HG03571 (cell line): ENCODE measurements around the gene NCAM2.

Source experiments
- ATAC-seq: cut with Tn5 transposase; IDR thresholded peaks from one replicate; pipeline ENCODE4 v1.9.1; 2021; ENCODE audit not compliant: unreplicated experiment

The NCAM2 gene

DNA sequence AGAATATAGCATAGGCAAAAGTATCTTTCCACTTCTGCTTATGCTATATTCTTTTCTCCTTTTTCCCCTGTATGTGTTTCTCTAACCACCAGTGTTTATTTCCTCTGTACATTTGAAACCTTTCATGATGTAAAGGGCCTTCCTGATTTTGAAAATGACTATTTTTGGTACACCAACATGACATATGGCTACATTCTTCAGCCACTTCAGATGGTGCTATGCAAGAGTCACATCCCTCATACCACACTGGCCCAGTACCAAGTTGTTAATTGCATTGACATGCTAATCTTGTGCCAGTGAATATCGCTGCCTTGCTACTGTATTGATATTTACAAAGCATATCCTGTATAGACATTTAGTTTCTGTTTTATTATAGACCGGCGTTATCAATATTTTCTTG lies 408.7 kb downstream of the NCAM2 start:
- no peak for ATAC-seq

DNA sequence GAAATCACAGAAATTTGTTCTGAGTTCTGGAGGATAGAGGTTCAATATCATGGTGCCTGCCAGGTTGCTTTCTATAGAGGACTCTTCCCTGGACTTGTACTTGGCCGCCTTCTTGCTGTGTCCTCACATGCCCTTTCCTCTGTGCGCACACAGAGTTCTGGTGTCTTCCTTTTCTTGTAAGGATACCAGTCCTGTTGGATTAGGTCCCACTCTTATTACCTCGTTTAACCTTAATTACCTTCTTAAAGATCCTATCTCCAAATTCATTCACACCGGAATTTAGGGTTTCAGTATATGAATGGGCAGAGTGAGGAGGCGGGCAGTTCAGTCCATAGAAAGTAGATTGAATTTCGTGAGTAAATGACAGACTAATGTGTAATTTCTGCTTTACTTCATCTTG lies 413.9 kb downstream of the NCAM2 start:
- no peak for ATAC-seq

DNA sequence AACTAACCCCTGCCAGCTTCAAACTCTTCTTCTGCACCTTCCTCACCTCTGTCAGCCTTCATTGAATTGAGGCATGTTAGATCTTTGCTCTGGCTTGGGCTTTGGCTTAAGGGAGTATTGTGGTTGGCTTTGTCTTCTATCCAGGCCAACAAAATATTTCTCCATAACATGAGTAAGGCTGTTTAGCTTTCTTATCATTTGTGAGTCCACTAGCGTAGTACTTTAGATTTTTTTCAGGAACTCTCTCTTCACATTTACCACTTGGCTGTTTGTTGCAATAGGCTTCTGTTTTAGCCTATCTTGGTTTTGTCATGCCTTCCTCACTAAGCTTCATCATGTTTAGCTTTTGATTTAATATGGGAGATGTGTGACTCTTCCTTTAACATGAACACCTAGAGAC lies 417.5 kb downstream of the NCAM2 start:
- ATAC-seq, result no peak

DNA sequence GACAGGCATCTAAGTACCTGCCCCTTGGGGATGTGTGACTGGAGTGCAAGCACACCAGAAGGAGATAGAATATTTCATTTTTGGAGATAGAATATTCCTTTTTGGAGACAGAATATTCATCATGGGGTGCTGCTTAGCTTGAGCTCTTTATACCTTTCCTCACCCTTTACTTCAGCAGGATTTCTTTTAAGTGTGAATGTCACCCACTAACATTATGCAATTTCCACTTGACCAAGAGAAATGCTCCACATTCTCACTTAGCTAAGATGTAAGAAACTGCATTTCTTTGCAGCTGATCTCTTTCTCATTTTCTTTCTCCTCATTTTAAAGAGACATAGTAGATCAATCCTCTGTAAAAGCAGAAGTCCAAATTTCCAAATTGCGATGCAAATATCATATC lies 436.7 kb downstream of the NCAM2 start:
- ATAC-seq, result no peak

DNA sequence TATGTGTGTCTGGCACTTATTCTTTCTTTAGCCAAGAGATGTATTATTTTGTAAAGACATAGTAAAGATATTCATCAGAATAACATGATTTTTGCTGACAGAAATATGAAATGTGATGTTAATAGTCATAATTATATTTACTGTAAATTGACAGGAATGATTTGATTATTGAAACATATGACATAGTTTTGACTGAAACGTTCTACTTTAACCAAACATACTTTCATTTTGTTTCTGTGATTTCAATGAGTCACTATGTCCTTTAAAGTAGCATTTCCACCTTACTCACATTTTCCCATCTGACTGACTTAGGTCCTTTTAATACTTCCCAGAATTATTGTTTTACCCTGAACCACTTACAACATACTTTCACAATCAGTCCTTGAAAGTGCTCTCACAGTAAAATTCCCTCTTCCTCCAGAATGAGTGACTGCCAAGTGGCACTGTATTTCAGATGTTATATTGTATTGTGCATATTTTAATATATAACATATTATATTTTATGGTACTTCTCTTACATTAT lies 437.9 kb downstream of the NCAM2 start:
- no peak for ATAC-seq

DNA sequence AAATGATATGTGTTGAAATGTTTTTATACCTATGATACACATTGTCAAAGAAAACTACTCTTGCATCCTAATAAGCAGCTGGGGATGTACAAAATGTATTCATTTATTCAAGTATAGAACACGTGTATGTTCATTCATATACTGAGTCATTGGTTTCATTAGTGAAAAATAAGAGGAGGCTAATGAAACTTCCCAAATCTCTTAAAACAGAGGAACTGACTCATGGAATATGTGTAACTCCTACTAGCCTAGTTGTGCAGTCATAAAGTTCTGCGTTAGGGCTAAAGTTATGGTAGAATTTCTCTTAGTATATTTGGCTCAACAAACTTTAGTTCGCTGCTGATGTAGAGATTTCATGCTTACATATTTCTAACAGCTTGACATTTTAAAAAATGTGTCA lies 441.6 kb downstream of the NCAM2 start:
- ATAC-seq, result no peak

DNA sequence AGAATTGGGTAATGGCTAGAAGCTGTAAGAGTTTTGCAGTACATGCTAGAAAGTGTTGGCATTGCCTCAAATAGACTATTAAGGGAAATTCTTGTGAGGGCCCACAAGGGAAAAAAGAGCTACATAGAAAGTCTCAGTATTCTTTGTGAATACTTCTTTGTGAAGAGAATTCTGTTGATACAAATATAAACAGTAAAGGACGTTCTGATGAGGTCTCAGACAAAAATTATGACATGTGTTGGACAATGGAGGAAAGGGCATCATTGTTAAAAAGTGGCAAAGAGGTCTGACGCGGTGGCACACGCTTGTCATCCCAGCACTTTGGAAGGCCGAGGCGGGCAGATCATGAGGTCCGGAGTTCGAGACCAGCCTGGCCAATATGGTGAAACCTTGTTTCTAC lies 458.9 kb downstream of the NCAM2 start:
- no peak for ATAC-seq

DNA sequence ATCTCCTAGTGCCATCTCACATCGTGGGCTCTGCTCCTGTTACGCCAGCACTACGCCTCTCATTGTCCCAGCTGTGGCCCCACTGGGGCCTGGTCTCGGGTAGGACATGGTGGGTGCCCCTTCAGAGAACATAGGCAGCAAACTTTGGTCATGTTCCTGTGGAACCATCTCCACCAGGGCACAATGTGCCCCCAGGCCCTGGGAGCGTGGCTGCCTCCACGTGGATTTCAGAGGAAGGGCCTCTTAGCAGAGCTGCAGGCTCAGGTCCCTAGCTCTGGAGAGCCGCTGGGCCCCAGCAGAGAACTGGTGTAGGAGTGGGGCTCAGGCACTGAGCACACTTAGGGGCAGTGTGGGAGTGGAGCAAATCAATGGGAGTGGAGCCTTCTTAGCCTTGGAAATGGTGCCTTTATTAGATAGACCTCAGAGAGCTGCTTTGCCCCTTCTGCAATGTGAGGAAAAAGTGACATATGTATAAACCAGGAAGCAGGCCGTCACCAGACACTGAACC lies 460.0 kb downstream of the NCAM2 start:
- ATAC-seq, result no peak

DNA sequence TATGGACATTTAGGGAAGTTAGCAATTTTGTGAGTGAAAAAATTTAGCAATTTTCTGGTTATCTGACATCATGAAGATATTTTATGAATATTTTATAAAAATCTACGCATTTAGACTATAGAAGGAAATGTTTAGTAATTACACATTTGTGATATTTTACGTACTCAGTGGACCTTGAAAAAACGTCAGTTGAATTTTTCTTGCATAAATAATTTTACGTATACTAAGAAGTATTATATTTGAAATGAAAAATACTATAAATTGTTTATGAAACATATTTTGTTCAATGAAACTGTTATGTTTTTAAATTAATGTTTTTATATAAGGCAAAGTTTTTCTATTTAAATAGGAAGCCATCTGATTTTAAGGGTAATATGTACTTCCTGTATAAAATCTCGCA lies 462.8 kb downstream of the NCAM2 start:
- ATAC-seq, result no peak

DNA sequence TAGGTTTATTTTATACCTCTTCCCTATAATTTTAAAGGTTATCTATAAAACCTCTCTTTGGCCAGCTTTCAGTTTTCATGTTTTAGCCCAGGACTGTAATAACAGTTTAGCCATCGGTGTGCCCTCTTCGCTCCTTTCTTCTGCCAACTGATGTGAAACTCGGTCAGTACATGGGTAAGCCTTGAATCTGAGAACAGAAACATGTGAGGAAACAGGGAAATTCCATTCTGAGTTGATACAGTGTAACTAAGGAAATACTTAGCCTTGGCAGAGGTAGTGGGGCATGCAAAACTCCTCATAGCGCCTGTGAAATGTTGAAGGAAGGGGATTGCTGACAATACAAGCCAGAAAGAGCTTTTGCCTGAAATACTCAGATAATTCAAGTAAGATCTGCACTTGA lies 465.2 kb downstream of the NCAM2 start:
- ATAC-seq, result no peak

DNA sequence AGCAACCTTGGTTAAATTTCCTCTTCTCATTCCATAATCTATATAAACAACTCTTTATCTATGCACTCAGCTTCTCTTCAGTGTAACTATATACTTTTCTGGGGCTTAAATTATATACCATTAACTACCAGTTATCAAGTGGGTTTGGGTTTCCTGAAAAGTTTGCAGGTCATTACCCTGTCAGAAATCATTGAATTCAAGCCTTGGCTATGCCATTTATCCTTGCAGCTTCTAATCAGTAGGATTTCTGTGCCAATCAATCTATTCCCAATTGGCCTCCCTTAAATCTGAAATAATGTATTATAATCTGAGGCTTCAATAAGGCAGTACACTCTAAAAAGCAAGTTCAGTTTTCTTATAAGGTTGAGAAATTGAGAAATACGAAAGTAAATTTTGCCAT lies 466.5 kb downstream of the NCAM2 start:
- ATAC-seq, result no peak

DNA sequence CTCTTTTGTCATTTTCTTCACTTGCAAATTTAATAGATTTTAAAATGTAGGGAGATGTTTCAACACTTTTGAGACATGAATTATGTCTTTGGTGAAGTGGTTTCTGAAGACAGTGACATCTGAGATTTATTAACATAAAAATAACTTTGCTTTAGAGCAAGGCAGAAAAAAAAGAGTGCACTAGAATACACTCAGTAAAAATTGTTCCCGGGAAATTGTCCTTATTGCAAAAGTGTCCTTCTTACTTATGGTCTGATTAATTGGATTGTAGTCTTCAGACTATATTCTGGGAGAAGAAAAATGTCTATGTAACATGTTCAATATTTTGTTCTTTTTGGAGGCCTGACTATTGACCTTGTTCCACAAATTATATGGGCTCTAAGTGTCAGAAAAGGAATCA lies 468.5 kb downstream of the NCAM2 start:
- no peak for ATAC-seq

DNA sequence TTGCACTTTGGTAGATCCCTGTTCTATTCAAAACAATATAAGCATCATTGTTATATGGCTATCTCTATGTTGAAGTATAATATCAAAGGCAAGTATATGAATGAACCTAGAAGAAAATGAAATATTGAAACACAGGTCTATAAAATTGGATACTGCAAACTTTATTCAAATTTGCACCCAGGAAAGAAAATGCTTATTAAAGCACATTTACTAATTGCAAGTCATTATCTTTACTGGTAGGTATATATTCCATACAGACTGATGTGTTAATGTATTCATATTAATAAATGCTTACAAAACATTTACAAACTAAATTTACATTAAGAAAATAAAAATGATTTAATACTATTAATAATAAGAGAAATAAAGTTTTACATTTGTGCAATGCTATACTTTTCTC lies 469.8 kb downstream of the NCAM2 start:
- ATAC-seq, result no peak

DNA sequence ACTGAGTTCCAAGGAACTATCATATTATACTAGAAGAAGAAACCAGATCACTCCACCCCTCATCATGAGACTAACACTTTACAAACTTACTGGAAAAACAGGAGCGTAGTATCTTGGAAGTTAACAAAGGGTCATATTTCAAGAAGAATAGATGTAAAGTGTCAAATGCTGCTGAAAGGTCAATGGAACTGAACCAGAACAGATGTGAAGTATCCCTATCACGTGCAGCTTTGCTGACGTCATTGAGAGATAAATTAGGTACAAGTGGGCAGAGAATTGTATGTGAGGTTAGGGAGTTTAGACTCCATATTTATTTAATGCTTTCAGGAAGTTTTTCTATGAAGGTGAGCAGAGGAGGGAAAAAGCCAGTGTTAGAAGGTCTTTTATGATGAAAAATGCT lies 483.0 kb downstream of the NCAM2 start:
- no peak for ATAC-seq

DNA sequence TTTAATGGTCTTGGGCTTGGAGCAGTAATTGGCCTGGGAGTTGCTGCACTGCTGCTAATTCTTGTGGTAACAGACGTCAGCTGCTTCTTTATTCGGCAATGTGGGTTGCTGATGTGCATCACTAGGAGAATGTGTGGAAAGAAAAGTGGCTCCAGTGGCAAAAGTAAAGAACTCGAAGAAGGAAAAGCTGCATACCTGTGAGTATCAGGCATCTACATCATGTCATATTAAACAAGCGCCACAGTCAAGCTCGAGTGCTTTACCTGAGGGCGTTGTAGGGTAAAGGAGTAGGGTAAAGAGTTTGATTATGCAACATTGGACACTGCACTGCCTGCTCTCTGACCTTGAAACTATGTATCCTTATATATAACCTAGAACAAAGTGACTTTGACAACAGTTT lies 510.6 kb downstream of the NCAM2 start:
- ATAC-seq, result no peak

DNA sequence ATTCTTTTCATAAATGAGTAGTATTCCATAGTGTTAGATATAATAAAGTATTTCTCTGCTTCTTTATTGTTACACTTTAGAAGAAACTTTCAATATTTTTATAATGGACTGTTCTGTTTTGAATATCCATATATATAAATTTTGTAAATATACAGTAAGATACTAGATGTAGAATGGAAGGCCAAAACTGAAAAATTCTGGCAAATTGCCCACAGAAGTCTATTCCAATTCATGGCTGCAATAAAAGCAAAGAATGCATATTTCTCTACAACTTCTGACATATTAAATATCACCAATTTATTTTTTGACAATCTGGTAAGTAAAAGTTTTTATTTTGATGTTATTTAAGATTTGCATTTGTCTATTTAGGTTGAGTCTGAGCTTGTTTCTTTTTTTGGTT lies 532.5 kb downstream of the NCAM2 start:
- no peak for ATAC-seq

DNA sequence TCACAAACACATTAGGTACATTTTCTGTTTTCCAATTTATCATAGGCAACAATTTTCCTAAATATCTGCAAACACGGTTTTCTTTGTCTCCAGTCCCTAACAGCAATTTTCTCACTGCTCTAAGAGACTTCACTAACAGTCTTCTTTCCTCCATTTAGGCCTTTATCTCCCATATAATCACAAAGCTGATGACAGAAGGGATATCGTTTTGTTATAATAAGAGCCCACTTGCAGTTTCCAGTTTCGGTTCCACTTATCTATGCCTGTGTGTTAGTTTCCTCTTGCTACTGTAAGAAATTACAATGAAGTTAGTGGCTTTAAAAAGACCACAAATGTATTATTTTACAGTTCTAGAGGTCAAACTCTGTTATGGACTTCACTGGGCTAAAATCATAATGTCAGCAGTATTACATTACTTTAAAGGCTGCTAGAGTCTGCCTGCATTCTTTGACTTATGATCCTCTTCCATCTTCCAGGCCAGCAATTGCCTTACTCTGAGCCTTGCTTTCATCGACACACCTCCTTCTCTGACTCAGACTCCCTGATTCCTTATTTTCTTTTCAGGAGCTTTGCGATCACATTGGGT lies 549.3 kb downstream of the NCAM2 start:
- ATAC-seq, result no peak

DNA sequence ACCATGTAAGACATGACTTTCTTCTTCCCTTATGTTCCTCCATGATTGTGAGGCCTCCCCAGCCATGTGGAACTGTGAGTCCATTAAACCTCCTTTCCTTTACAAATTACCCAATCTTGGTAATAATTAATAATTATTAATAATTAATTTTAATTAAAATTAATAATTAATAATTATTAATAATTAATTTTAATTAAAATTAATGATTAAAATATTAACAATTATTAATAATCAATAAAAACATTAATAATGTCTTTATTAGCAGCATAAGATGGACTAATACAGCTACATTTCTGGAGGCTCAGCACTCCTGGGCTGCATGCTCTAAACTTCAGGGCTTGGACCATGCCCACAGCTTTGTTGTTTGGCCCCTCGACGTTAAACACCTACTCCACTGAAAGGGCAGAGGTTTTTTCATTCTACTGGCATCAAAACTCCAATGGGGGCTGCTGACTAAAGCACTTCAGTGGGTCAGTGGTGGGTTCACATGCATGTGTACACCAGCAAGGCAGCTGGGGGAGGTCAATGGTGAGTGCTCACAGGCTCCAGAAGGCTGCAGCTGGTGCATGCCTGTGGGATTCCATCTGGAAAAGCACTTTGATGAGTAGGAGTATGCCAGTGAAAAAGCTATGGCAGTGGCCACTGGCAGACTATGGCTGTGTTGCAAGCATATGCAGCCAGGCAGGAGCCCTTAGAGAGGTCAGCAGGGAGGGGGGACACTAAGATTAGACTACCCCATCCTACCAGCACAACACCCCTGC lies 561.3 kb downstream of the NCAM2 start:
- no peak for ATAC-seq
